SK-N-SH (cell line): ENCODE results near the gene CELSR1. TPM values are rescaled to one million over a fixed set of nuclear protein-coding genes. Genes with fewer than 3 reads are reported as not detected.

ENCODE experiments used
- CTCF ChIA-PET: fragments of 300-600, 350-600 bp; formaldehyde crosslinking; extraction: SDS; loops from one replicate; lab custom pipeline; 2021; lab: Yijun Ruan, JAX
- POLR2A ChIA-PET: fragments of 350-600 bp; sonication (Branson Sonifier 250); formaldehyde crosslinking; extraction: SDS; loops from one replicate; lab custom pipeline; 2020; ENCODE audit warnings: antibody characterized with exemption, inconsistent platforms; lab: Yijun Ruan, JAX
- DNase-seq: peaks from one replicate; pipeline ENCODE4 v3.0.0; 2012
- H2AFZ ChIP-seq: fragments of 200-600 bp; sonication (generic); 2 replicates; pipeline ENCODE4 v1.8.1; 2016; ENCODE audit warnings: antibody characterized with exemption, mild to moderate bottlenecking, low read depth
- H3F3A ChIP-seq: fragments of 200-600 bp; sonication (generic); replicated peaks from 2 replicates; pipeline ENCODE3; 2016; ENCODE audit warnings: antibody characterized with exemption, mild to moderate bottlenecking; ENCODE audit not compliant: insufficient read depth
- H3K27ac ChIP-seq, 2 experiments: fragments of 200-500 bp in 1 of 2; fragments of 200-600 bp in 1 of 2; sonication (Bioruptor generic) in 1 of 2; sonication (generic), shearing (Covaris generic) in 1 of 2; 2 replicates each; pipeline versions ENCODE4 v1.5.1 to v1.6.1; 2014 to 2016; ENCODE audit warnings: low read depth in 2 of 2, inconsistent platforms in 1 of 2, low read length in 1 of 2, mild to moderate bottlenecking in 1 of 2, mixed read lengths in 1 of 2
- H3K27me3 ChIP-seq: fragments of 200-600 bp; sonication (generic), shearing (Covaris generic); 2 replicates; pipeline ENCODE4 v1.6.1; 2016; ENCODE audit warnings: mixed run types; ENCODE audit not compliant: insufficient read depth
- H3K36me3 ChIP-seq, 2 experiments: fragments of 200-500 bp in 1 of 2; fragments of 200-600 bp in 1 of 2; sonication (Bioruptor generic) in 1 of 2; sonication (generic) in 1 of 2; replicated peaks in 1 of 2; 2 replicates each; pipeline versions ENCODE3 to v1.5.1; 2014 to 2016; ENCODE audit warnings: low read length in 1 of 2, mild to moderate bottlenecking in 1 of 2; ENCODE audit not compliant: insufficient read depth in 2 of 2, control insufficient read depth in 1 of 2
- H3K4me1 ChIP-seq, 2 experiments: fragments of 200-500 bp in 1 of 2; fragments of 200-600 bp in 1 of 2; sonication (Bioruptor generic) in 1 of 2; sonication (generic), shearing (Covaris generic) in 1 of 2; 2 replicates each; pipeline versions ENCODE4 v1.5.1 to v1.6.1; 2014 to 2016; ENCODE audit warnings: low read depth in 1 of 2, low read length in 1 of 2, mixed run types in 1 of 2; ENCODE audit not compliant: insufficient read depth in 2 of 2, control insufficient read depth in 1 of 2
- H3K4me2 ChIP-seq: fragments of 200-600 bp; sonication (generic), shearing (Covaris generic); 2 replicates; pipeline ENCODE4 v1.6.1; 2017; ENCODE audit warnings: mixed run types
- H3K4me3 ChIP-seq, 2 experiments: fragments of 200-500 bp in 1 of 2; fragments of 200-600 bp in 1 of 2; sonication (Bioruptor generic) in 1 of 2; sonication (generic), shearing (Covaris generic) in 1 of 2; 2 replicates each; pipeline versions ENCODE4 v1.5.1 to v1.8.1; 2014 to 2016; ENCODE audit warnings: low read depth in 2 of 2, inconsistent platforms in 1 of 2, low read length in 1 of 2, mild to moderate bottlenecking in 1 of 2, mixed read lengths in 1 of 2, moderate library complexity in 1 of 2
- H3K79me2 ChIP-seq: fragments of 200-600 bp; sonication (generic); 2 replicates; pipeline ENCODE4 v1.8.1; 2017; ENCODE audit warnings: mild to moderate bottlenecking; ENCODE audit not compliant: insufficient read depth
- H3K9ac ChIP-seq: fragments of 200-600 bp; sonication (generic); 2 replicates; pipeline ENCODE4 v1.6.1; 2017; ENCODE audit warnings: mixed run types
- H3K9me2 ChIP-seq: fragments of 200-600 bp; sonication (generic); 2 replicates; pipeline ENCODE4 v1.6.1; 2017; ENCODE audit warnings: mixed run types
- H3K9me3 ChIP-seq: fragments of 200-600 bp; sonication (generic); 2 replicates; pipeline ENCODE4 v1.6.1; 2017; ENCODE audit warnings: mixed run types, mild to moderate bottlenecking, moderate library complexity
- H4K20me1 ChIP-seq: fragments of 200-600 bp; sonication (generic); 2 replicates; pipeline ENCODE4 v1.6.1; 2017; ENCODE audit warnings: mild to moderate bottlenecking, mixed run types; ENCODE audit not compliant: insufficient read depth
- EP300 ChIP-seq, 2 experiments: IDR thresholded peaks; 2 replicates each; pipeline versions ENCODE4 v1.4.0 to v1.6.1; 2012; ENCODE audit warnings: borderline replicate concordance in 1 of 2, low read depth in 1 of 2, low read length in 1 of 2
- EZH2phosphoT487 ChIP-seq: fragments of 200-600 bp; sonication (generic); IDR thresholded peaks from 2 replicates; pipeline ENCODE4 v1.6.1; 2017; ENCODE audit warnings: low read depth, mixed run types, mild to moderate bottlenecking, antibody characterized with exemption, moderate library complexity, borderline replicate concordance
- FOSL2 ChIP-seq: IDR thresholded peaks from 2 replicates; pipeline ENCODE4 v1.4.0; 2012; ENCODE audit warnings: low read depth, mild to moderate bottlenecking, moderate library complexity, borderline replicate concordance
- FOXM1 ChIP-seq: IDR thresholded peaks from 2 replicates; pipeline ENCODE4 v1.4.0; 2012; ENCODE audit warnings: low read depth, mild to moderate bottlenecking
- MXI1 ChIP-seq: IDR thresholded peaks from 2 replicates; pipeline ENCODE4 v1.6.1; 2012; ENCODE audit warnings: mild to moderate bottlenecking, low read depth, low read length, improper control_type of control experiment
- PBX3 ChIP-seq: IDR thresholded peaks from 2 replicates; pipeline ENCODE4; 2012
- POLR2AphosphoS5 ChIP-seq: IDR thresholded peaks from 2 replicates; pipeline ENCODE4 v1.6.1; 2012; ENCODE audit warnings: low read depth, low read length
- REST ChIP-seq: IDR thresholded peaks from 2 replicates; pipeline ENCODE4 v1.6.1; 2012; ENCODE audit warnings: mild to moderate bottlenecking, low read depth, low read length, moderate library complexity
- SMC3 ChIP-seq: IDR thresholded peaks from 2 replicates; pipeline ENCODE4 v1.6.1; 2012; ENCODE audit warnings: low read depth, low read length, improper control_type of control experiment
- TEAD4 ChIP-seq: IDR thresholded peaks from 2 replicates; pipeline ENCODE4 v1.4.0; 2012; ENCODE audit warnings: mild to moderate bottlenecking, borderline replicate concordance; ENCODE audit not compliant: insufficient read depth
- USF1 ChIP-seq: IDR thresholded peaks from 2 replicates; pipeline ENCODE4 v1.4.0; 2012; ENCODE audit warnings: low read depth, borderline replicate concordance
- USF2 ChIP-seq: fragments of 150-350 bp; IDR thresholded peaks from 2 replicates; pipeline ENCODE4 v1.6.1; 2017; ENCODE audit warnings: antibody characterized with exemption, low read length, low read depth, borderline replicate concordance
- YY1 ChIP-seq: IDR thresholded peaks from 2 replicates; pipeline ENCODE4 v1.4.0; 2012; ENCODE audit warnings: low read depth, mild to moderate bottlenecking
- WGBS: methylation state at CpG from one replicate; pipeline ENCODE4 v1.1.6; 2017; ENCODE audit warnings: low lambda C conversion rate; 5-methylcytosine and 5-hydroxymethylcytosine counted together
- polyA plus RNA-seq, 3 experiments: library from polyadenylated mRNA; depleted of rRNA; stranded (reverse); fragments of >200 nt; gene quantifications; 2 replicates each; pipeline ENCODE4 v1.2.3, GENCODE V29; 2012
- TF ChIP-seq, protein P1 (sequence below): IDR thresholded peaks from 2 replicates; pipeline ENCODE4 v1.4.0; 2012; ENCODE audit warnings: low read depth, borderline replicate concordance
- TF ChIP-seq, protein P2 (sequence below): fragments of 200-600 bp; sonication (generic); IDR thresholded peaks from 2 replicates; pipeline ENCODE4 v1.6.1; 2017; ENCODE audit warnings: antibody characterized with exemption, mild to moderate bottlenecking, moderate library complexity

Gene CELSR1
- polyA plus RNA-seq, 1 of the 3 experiments (the other 2 are of a cell fraction) = 5.0 TPM

GRCh38 chr22:46346680-46347405 lies 190.6 kb downstream of the CELSR1 start:
- no peak for DNase-seq
- Histone ChIP-seq H3F3A (no peaks in the 10 kb centered on the region), H3K4me2 (no peak overlapping the region), H3K9ac (no peak overlapping the region), H3K4me1 (no peaks in the 10 kb centered on the region), H3K36me3 (peaks cover 39 to 83% of the 10 kb centered on the region in 2 experiments), H3K27ac (no peak overlapping the region), H4K20me1 (0 out of 2 replicates have a peak, but pooled peaks cover 5% of the 10 kb centered on the region), H2AFZ (no peak overlapping the region), H3K9me3 (no peaks in the 10 kb centered on the region), H3K9me2 (no peaks in the 10 kb centered on the region), H3K27me3 (no peaks in the 10 kb centered on the region), H3K4me3 (no peak overlapping the region), H3K79me2 (peaks cover 21% of the 10 kb centered on the region)
- 93% methylated on average over 17 of the region's 19 CpGs for WGBS
- ChIA-PET POLR2A (no interaction called here), CTCF (interaction anchor here (1.3 kb wide), 1 partner anchor 230 kb away, joined by 3 read pairs; no protein-coding TSS in a partner anchor)
- TF ChIP-seq SMC3 (no peak), FOXM1 (no peak), POLR2AphosphoS5 (no peak), USF1 (no peak), FOSL2 (no peak)

- H3K27me3 ChIP-seq = no peaks in the 10 kb centered on the region
- H3K9me3 ChIP-seq = no peaks in the 10 kb centered on the region
- no peak overlapping the region for H3K9ac ChIP-seq
- H3F3A ChIP-seq = no peaks in the 10 kb centered on the region
- no peak overlapping the region for H3K4me2 ChIP-seq
- peaks cover 64% of the 10 kb centered on the region for H3K79me2 ChIP-seq
- ChIA-PET CTCF (no interaction called here), POLR2A (no interaction called here)
- peaks cover 6 to 12% of the 10 kb centered on the region in 2 experiments; a peak in 3 of 4 replicates for H3K4me1 ChIP-seq
- H4K20me1 ChIP-seq = peaks cover 14% of the 10 kb centered on the region
- DNase-seq = no peak
- H3K9me2 ChIP-seq = no peaks in the 10 kb centered on the region
- no peak overlapping the region for H3K27ac ChIP-seq
- 98% methylated on average over 6 of the region's 13 CpGs for WGBS
- peaks cover 57 to 72% of the 10 kb centered on the region in 2 experiments for H3K36me3 ChIP-seq
- H3K4me3 ChIP-seq = no peak overlapping the region
- H2AFZ ChIP-seq = no peak overlapping the region
- TF ChIP-seq, protein P1, sequence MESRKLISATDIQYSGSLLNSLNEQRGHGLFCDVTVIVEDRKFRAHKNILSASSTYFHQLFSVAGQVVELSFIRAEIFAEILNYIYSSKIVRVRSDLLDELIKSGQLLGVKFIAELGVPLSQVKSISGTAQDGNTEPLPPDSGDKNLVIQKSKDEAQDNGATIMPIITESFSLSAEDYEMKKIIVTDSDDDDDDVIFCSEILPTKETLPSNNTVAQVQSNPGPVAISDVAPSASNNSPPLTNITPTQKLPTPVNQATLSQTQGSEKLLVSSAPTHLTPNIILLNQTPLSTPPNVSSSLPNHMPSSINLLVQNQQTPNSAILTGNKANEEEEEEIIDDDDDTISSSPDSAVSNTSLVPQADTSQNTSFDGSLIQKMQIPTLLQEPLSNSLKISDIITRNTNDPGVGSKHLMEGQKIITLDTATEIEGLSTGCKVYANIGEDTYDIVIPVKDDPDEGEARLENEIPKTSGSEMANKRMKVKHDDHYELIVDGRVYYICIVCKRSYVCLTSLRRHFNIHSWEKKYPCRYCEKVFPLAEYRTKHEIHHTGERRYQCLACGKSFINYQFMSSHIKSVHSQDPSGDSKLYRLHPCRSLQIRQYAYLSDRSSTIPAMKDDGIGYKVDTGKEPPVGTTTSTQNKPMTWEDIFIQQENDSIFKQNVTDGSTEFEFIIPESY = no peak
- TF ChIP-seq PBX3 (no peak), USF2 (no peak), MXI1 (no peak), YY1 (no peak), TEAD4 (no peak), REST (no peak), EZH2phosphoT487 (no peak), EP300 (IDR thresholded peaks at IDR 0.05; ENCODE audit: borderline replicate concordance in 1 of 2, low read depth in 1 of 2, low read length in 1 of 2) (no peak)
- TF ChIP-seq, protein P2, sequence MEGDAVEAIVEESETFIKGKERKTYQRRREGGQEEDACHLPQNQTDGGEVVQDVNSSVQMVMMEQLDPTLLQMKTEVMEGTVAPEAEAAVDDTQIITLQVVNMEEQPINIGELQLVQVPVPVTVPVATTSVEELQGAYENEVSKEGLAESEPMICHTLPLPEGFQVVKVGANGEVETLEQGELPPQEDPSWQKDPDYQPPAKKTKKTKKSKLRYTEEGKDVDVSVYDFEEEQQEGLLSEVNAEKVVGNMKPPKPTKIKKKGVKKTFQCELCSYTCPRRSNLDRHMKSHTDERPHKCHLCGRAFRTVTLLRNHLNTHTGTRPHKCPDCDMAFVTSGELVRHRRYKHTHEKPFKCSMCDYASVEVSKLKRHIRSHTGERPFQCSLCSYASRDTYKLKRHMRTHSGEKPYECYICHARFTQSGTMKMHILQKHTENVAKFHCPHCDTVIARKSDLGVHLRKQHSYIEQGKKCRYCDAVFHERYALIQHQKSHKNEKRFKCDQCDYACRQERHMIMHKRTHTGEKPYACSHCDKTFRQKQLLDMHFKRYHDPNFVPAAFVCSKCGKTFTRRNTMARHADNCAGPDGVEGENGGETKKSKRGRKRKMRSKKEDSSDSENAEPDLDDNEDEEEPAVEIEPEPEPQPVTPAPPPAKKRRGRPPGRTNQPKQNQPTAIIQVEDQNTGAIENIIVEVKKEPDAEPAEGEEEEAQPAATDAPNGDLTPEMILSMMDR = no peak
These were observed 196.7 kb downstream of the CELSR1 start for GRCh38 chr22:46340676-46341075.
